OCI-LY3 (cell line): ENCODE measurements around the gene PIM3.

ENCODE experiments used
- CTCF ChIP-seq: fragments of 200-600, 300-600 bp; sonication (generic); IDR thresholded peaks from 2 replicates; pipeline ENCODE4 v1.5.1; 2014; ENCODE audit warnings: antibody characterized with exemption, low read length, low read depth
- EZH2phosphoT487 ChIP-seq: fragments of 200-600 bp; shearing (Covaris generic); IDR thresholded peaks from 2 replicates; pipeline ENCODE4 v1.6.1; 2018; ENCODE audit warnings: antibody characterized with exemption, mixed run types, low read depth

DNA sequence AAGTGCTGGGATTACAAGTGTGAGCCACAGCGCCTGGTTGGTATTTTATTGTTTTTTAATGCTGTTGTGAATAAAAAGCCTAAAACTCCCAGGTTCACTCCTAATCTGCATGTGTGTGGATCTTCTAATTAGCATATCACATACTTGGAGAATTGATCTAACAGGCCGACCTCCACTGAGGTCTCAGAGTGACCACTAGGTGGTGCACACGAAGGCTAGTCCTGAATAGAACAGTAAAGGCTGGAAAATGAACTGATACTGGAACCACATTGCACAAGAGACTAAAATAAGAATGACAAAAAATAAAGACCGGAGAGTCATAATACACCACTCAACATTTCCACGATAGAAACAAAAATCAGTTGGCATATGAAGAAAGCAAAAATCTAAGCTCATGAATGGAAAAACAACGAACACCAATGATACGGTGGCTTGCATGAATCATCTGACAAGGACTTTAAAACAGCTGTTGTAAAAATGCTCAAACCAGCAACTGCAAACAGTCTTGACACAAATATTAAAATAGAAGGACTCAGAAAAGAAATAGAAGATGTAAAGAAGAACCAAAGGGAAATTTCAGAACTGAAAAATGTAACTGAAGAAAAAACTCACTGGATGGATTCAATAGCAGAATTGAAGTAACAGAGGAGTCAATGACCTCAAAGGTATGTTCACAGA is 19.2 kb downstream of the PIM3 start:
- TF ChIP-seq CTCF (peak; percentile 43), EZH2phosphoT487 (no peak)
